HG03439 (cell line): Measurements from ENCODE around the gene GMNN.
"Not testable (repeated sequence)": the region's sequence is repeated elsewhere in the genome, so short reads cannot be mapped to it uniquely, and the experiment has no call there.

Source experiments
- ATAC-seq: cut with Tn5 transposase; IDR thresholded peaks from one replicate; pipeline ENCODE4 v1.9.1; 2021; ENCODE audit warnings: mild to moderate bottlenecking, moderate library complexity; ENCODE audit not compliant: unreplicated experiment

Gene GMNN

GRCh38 chr6:24774696-24775519 is at the start of gene GMNN:
TSS of gene GMNN (plus strand) at chr6:24774937. CDS start at chr6:24777247, 2,310 bp downstream.
- peak; percentile 89 for ATAC-seq

GRCh38 chr6:24730653-24731052 is 44.1 kb upstream of the GMNN start:
- not testable (repeated sequence) for ATAC-seq

- ATAC-seq: not testable (repeated sequence)
Observed at GRCh38 chr6:24731456-24732134, 43.1 kb upstream of the GMNN start.

- ATAC-seq: no peak
Observed at GRCh38 chr6:24734166-24734565, 40.6 kb upstream of the GMNN start.

GRCh38 chr6:24734710-24735109 is 40.0 kb upstream of the GMNN start:
- ATAC-seq: not testable (repeated sequence)

GRCh38 chr6:24738741-24739140 is 36.0 kb upstream of the GMNN start:
- ATAC-seq: no peak

- ATAC-seq: no peak
Observed at GRCh38 chr6:24740861-24741260, 33.9 kb upstream of the GMNN start.

GRCh38 chr6:24742216-24742738 is 32.5 kb upstream of the GMNN start:
- ATAC-seq: no peak

GRCh38 chr6:24743265-24743943 is 31.3 kb upstream of the GMNN start:
- peak; percentile 94 for ATAC-seq

- peak; percentile 42 for ATAC-seq
Observed at GRCh38 chr6:24743944-24744335, 30.8 kb upstream of the GMNN start.

- ATAC-seq: no peak
Observed at GRCh38 chr6:24744911-24745310, 29.8 kb upstream of the GMNN start.

GRCh38 chr6:24749297-24749696 is 25.4 kb upstream of the GMNN start:
- ATAC-seq: no peak

- not testable (repeated sequence) for ATAC-seq
Observed at GRCh38 chr6:24750878-24751277, 23.9 kb upstream of the GMNN start.

- ATAC-seq: no peak
Observed at GRCh38 chr6:24752503-24752902, 22.2 kb upstream of the GMNN start.

- no peak for ATAC-seq
Observed at GRCh38 chr6:24752917-24753492, 21.7 kb upstream of the GMNN start.

GRCh38 chr6:24753545-24753944 is 21.2 kb upstream of the GMNN start:
- no peak for ATAC-seq

GRCh38 chr6:24754378-24754777 is 20.4 kb upstream of the GMNN start:
- ATAC-seq: not testable (repeated sequence)

GRCh38 chr6:24755279-24755678 is 19.5 kb upstream of the GMNN start:
- no peak for ATAC-seq

GRCh38 chr6:24757611-24758010 is 17.1 kb upstream of the GMNN start:
- no peak for ATAC-seq

GRCh38 chr6:24759718-24760117 is 15.0 kb upstream of the GMNN start:
- ATAC-seq: no peak

- no peak for ATAC-seq
Observed at GRCh38 chr6:24760210-24760609, 14.5 kb upstream of the GMNN start.
